H9 (cell line): ENCODE measurements around the gene EPB41L4B. TPM values are rescaled to one million over a fixed set of nuclear protein-coding genes. Genes with fewer than 3 reads are reported as not detected.

Experiments
- DNase-seq: peaks from one replicate; pipeline ENCODE4 v3.0.0-alpha.2; 2017
- H2AFZ ChIP-seq: one replicate; pipeline ENCODE4 v1.6.1; 2013; ENCODE audit warnings: mild to moderate bottlenecking, low read length, control low read depth, moderate library complexity
- H2AK5ac ChIP-seq: 2 replicates; pipeline ENCODE4 v1.6.1; 2013; ENCODE audit warnings: low read length, control low read depth, mixed read lengths; ENCODE audit not compliant: insufficient read length
- H2BK120ac ChIP-seq: one replicate; pipeline ENCODE4 v1.6.1; 2013; ENCODE audit warnings: low read depth, mild to moderate bottlenecking, low read length, control low read depth, inconsistent platforms; ENCODE audit not compliant: poor library complexity, severe bottlenecking
- H2BK12ac ChIP-seq: 2 replicates; pipeline ENCODE4 v1.6.1; 2013; ENCODE audit warnings: low read length, control low read depth, mixed read lengths, low read depth; ENCODE audit not compliant: insufficient read length
- H2BK15ac ChIP-seq: 2 replicates; pipeline ENCODE4 v1.6.1; 2013; ENCODE audit warnings: low read depth, low read length, control low read depth
- H2BK20ac ChIP-seq: one replicate; pipeline ENCODE4 v1.6.1; 2013; ENCODE audit warnings: low read depth, mild to moderate bottlenecking, low read length, control low read depth, inconsistent platforms; ENCODE audit not compliant: poor library complexity, severe bottlenecking
- H2BK5ac ChIP-seq: 2 replicates; pipeline ENCODE4 v1.6.1; 2013; ENCODE audit warnings: low read length, control low read depth, mixed read lengths; ENCODE audit not compliant: insufficient read length
- H3K14ac ChIP-seq: 2 replicates; pipeline ENCODE4 v1.6.1; 2013; ENCODE audit warnings: low read length, control low read depth; ENCODE audit not compliant: insufficient read depth
- H3K18ac ChIP-seq: 2 replicates; pipeline ENCODE4 v1.6.1; 2013; ENCODE audit warnings: low read depth, mild to moderate bottlenecking, mixed read lengths, low read length, control low read depth; ENCODE audit not compliant: insufficient read length
- H3K23ac ChIP-seq: 2 replicates; pipeline ENCODE4 v1.6.1; 2013; ENCODE audit warnings: low read length, control low read depth, mixed read lengths, low read depth; ENCODE audit not compliant: insufficient read length
- H3K23me2 ChIP-seq: 2 replicates; pipeline ENCODE4 v1.6.1; 2013; ENCODE audit warnings: low read depth, mild to moderate bottlenecking, mixed read lengths, low read length, control low read depth; ENCODE audit not compliant: insufficient read length, poor library complexity, severe bottlenecking
- H3K27ac ChIP-seq: 2 replicates; pipeline ENCODE4 v1.5.1; 2013; ENCODE audit warnings: low read length, control low read depth, mixed read lengths, low read depth; ENCODE audit not compliant: insufficient read length
- H3K27me3 ChIP-seq: 2 replicates; pipeline ENCODE4 v1.6.1; 2013; ENCODE audit warnings: low read length, control low read depth, inconsistent platforms; ENCODE audit not compliant: insufficient read depth
- H3K4ac ChIP-seq: 2 replicates; pipeline ENCODE4 v1.6.1; 2013; ENCODE audit warnings: low read depth, mild to moderate bottlenecking, control low read depth, inconsistent platforms, low read length, moderate library complexity
- H3K4me1 ChIP-seq: 2 replicates; pipeline ENCODE4 v1.6.1; 2013; ENCODE audit warnings: low read length, control low read depth, inconsistent platforms; ENCODE audit not compliant: insufficient read depth
- H3K4me2 ChIP-seq: 2 replicates; pipeline ENCODE4 v1.6.1; 2013; ENCODE audit warnings: low read length, control low read depth, mixed read lengths; ENCODE audit not compliant: insufficient read length, insufficient read depth
- H3K56ac ChIP-seq: 2 replicates; pipeline ENCODE4 v1.6.1; 2013; ENCODE audit warnings: low read depth, mild to moderate bottlenecking, mixed read lengths, low read length, control low read depth; ENCODE audit not compliant: insufficient read length
- H3K79me1 ChIP-seq: 2 replicates; pipeline ENCODE4 v1.6.1; 2013; ENCODE audit warnings: low read depth, mild to moderate bottlenecking, moderate library complexity, low read length, control low read depth, inconsistent platforms; ENCODE audit not compliant: insufficient read depth, poor library complexity, severe bottlenecking
- H3K79me2 ChIP-seq: 2 replicates; pipeline ENCODE4 v1.6.1; 2013; ENCODE audit warnings: low read length, control low read depth, inconsistent platforms; ENCODE audit not compliant: insufficient read depth
- H3K9ac ChIP-seq: 2 replicates; pipeline ENCODE4 v1.6.1; 2013; ENCODE audit warnings: low read length, control low read depth, mixed read lengths; ENCODE audit not compliant: insufficient read length; ENCODE audit errors: extremely low read depth
- H3K9me3 ChIP-seq: one replicate; pipeline ENCODE4 v1.6.1; 2013; ENCODE audit warnings: low read depth, low read length, inconsistent platforms; ENCODE audit not compliant: control insufficient read depth
- H3T11ph ChIP-seq: one replicate; pipeline ENCODE4 v1.6.1; 2013; ENCODE audit warnings: mild to moderate bottlenecking, low read length, control low read depth, inconsistent platforms
- H4K20me1 ChIP-seq: one replicate; pipeline ENCODE4 v1.6.1; 2013; ENCODE audit not compliant: control insufficient read depth, insufficient read length, insufficient read depth
- H4K5ac ChIP-seq: 2 replicates; pipeline ENCODE4 v1.6.1; 2013; ENCODE audit warnings: low read depth, mild to moderate bottlenecking, mixed read lengths, low read length, control low read depth; ENCODE audit not compliant: insufficient read length
- H4K8ac ChIP-seq: replicated peaks from 2 replicates; pipeline ENCODE4 v1.6.1; 2013; ENCODE audit warnings: low read length, control low read depth, mixed read lengths, low read depth; ENCODE audit not compliant: insufficient read length
- H4K91ac ChIP-seq: 2 replicates; pipeline ENCODE4 v1.6.1; 2013; ENCODE audit warnings: low read depth, mild to moderate bottlenecking, moderate library complexity, mixed read lengths, low read length, control low read depth; ENCODE audit not compliant: insufficient read length
- H3K27ac Mint-ChIP-seq, 3 experiments: 2 replicates in 2 of 3; 3 replicates in 1 of 3; pipeline ENCODE4 v1.8.0; 2020 to 2021; ENCODE audit warnings: mixed read lengths in 3 of 3, mild to moderate bottlenecking in 1 of 3, moderate library complexity in 1 of 3
- H3K27me3 Mint-ChIP-seq: 2 replicates; pipeline ENCODE4 v1.8.0; 2021; ENCODE audit warnings: low read depth, mild to moderate bottlenecking, moderate library complexity, mixed read lengths
- H3K36me3 Mint-ChIP-seq, 3 experiments: 2 replicates in 2 of 3; 3 replicates in 1 of 3; pipeline ENCODE4 v1.8.0; 2020 to 2021; ENCODE audit warnings: low read depth in 3 of 3, mixed read lengths in 3 of 3; ENCODE audit not compliant: insufficient read depth in 1 of 3
- H3K4me1 Mint-ChIP-seq, 2 experiments: 2 replicates each; pipeline ENCODE4 v1.8.0; 2020; ENCODE audit warnings: mixed read lengths in 2 of 2
- H3K4me3 Mint-ChIP-seq, 2 experiments: 2 replicates in 1 of 2; 3 replicates in 1 of 2; pipeline ENCODE4 v1.8.0; 2020 to 2021; ENCODE audit warnings: mild to moderate bottlenecking in 2 of 2, mixed read lengths in 2 of 2, moderate library complexity in 1 of 2
- H3K9me3 Mint-ChIP-seq, 2 experiments: 2 replicates in 1 of 2; 3 replicates in 1 of 2; pipeline ENCODE4 v1.8.0; 2020; ENCODE audit warnings: mild to moderate bottlenecking in 2 of 2, mixed read lengths in 2 of 2, moderate library complexity in 1 of 2
- CTCF ChIP-seq: fragments of 200-600 bp; sonication (generic); conservative IDR thresholded peaks from 3 replicates; pipeline ENCODE4 v1.8.0; 2021; ENCODE audit warnings: antibody characterized with exemption, mild to moderate bottlenecking
- WGBS: extraction: QIAGEN DNeasy Blood & Tissue Kit; methylation state at CpG from one replicate; pipeline ENCODE4 v1.1.7; 2013; ENCODE audit warnings: missing lambda C conversion rate, low lambda C conversion rate, mixed read lengths; ENCODE audit not compliant: insufficient read length; ENCODE audit errors: extremely low coverage; 5-methylcytosine and 5-hydroxymethylcytosine counted together
- total RNA-seq: library from RNA; stranded (reverse); gene quantifications from 2 replicates; pipeline ENCODE4 v1.2.1, GENCODE V29; 2021

Gene EPB41L4B
- total RNA-seq, 1 experiment from 2014 or later, result 18.9 TPM

- H4K8ac ChIP-seq, result no peak overlapping the region
- H3K27ac ChIP-seq, result no peak overlapping the region
- no peak overlapping the region for H3K9ac ChIP-seq
- no peak for DNase-seq
- peaks cover 3% of the 10 kb centered on the region; the same call in 1 of the 2 replicates for H3K4me1 ChIP-seq
- H2BK12ac ChIP-seq, result no peak overlapping the region
- H3K4me1 Mint-ChIP-seq, result peaks cover 10 to 12% of the 10 kb centered on the region in 2 experiments
- H3K27ac Mint-ChIP-seq, result no peak overlapping the region
- H3K79me1 ChIP-seq, result no peaks in the 10 kb centered on the region
- H3K9me3 ChIP-seq, result no peaks in the 10 kb centered on the region
- H3K18ac ChIP-seq, result no peak overlapping the region
- no peak overlapping the region for H4K5ac ChIP-seq
- no peak overlapping the region for H2AFZ ChIP-seq
- H2AK5ac ChIP-seq, result no peak overlapping the region
- H3K56ac ChIP-seq, result no peak overlapping the region
- H3K27me3 ChIP-seq, result no peaks in the 10 kb centered on the region
- H3K27me3 Mint-ChIP-seq, result no peaks in the 10 kb centered on the region
- no peak overlapping the region for H3K4me2 ChIP-seq
- H3K14ac ChIP-seq, result no peak overlapping the region
- no peak overlapping the region for H2BK120ac ChIP-seq
- H2BK5ac ChIP-seq, result no peak overlapping the region
- TF ChIP-seq CTCF, result no peak
- H3T11ph ChIP-seq, result no peak overlapping the region
- no peaks in the 10 kb centered on the region for H4K20me1 ChIP-seq
- no peak overlapping the region for H4K91ac ChIP-seq
- no peak overlapping the region for H3K4me3 Mint-ChIP-seq
- no peak overlapping the region for H2BK15ac ChIP-seq
- H3K36me3 Mint-ChIP-seq, result peaks cover 10 to 30% (median 19%) of the 10 kb centered on the region in 3 experiments; a peak in 6 of 7 replicates
- H3K23me2 ChIP-seq, result no peaks in the 10 kb centered on the region
- H2BK20ac ChIP-seq, result no peak overlapping the region
- H3K4ac ChIP-seq, result no peak overlapping the region
- no CpG with 5 or more reads among the region's 4 CpGs for WGBS
- no peak overlapping the region for H3K23ac ChIP-seq
- no peaks in the 10 kb centered on the region for H3K9me3 Mint-ChIP-seq
- no peaks in the 10 kb centered on the region for H3K79me2 ChIP-seq
Observed at GRCh38 chr9:109238125-109238524, 82.7 kb downstream of the EPB41L4B start.
